GM18498 (cell line): ENCODE data around the gene HDAC7.

ENCODE experiments used
- ATAC-seq: cut with Tn5 transposase; IDR thresholded peaks from one replicate; pipeline ENCODE4 v1.9.1; 2021; ENCODE audit warnings: mild to moderate bottlenecking, moderate library complexity; ENCODE audit not compliant: unreplicated experiment

The HDAC7 gene

GRCh38 chr12:47833591-47834012 is 13.9 kb upstream of the HDAC7 start:
- no peak for ATAC-seq

GRCh38 chr12:47832263-47832933 is 12.7 kb upstream of the HDAC7 start:
- ATAC-seq: no peak

GRCh38 chr12:47829584-47829983 is 9.9 kb upstream of the HDAC7 start:
- ATAC-seq: no peak

GRCh38 chr12:47828976-47829482 is 9.3 kb upstream of the HDAC7 start:
- ATAC-seq: no peak

- ATAC-seq: no peak
Observed at GRCh38 chr12:47828008-47828975, 8.6 kb upstream of the HDAC7 start.

DNA sequence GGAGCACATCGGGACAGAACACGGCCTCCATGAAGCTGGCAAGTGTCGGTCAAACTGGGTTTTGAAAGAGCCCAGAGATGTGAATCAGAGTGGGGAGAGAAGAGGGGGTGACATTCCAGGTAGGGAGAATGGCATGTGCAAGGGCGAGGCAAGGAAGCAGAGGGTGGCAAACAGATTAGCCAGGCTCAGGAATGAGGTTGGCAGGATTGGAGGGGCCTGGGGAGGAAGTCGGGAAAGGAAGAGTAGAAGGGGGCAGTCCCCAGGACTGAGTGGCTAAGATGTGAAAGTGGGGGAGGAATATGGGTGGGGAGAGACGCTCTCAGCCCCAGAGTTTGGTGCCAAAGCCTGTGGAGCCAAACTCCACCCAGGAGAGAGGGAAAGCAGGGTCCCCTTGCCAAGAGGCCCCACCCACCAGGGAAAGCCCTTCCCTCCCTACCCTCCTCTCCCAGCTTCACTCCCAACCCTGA is 5.5 kb upstream of the HDAC7 start:
- ATAC-seq: no peak

GRCh38 chr12:47824635-47825034 is 4.9 kb upstream of the HDAC7 start:
- ATAC-seq: no peak

GRCh38 chr12:47824198-47824597 is 4.5 kb upstream of the HDAC7 start:
- ATAC-seq: no peak

- ATAC-seq: no peak
Observed at GRCh38 chr12:47823422-47824086, 3.9 kb upstream of the HDAC7 start.

DNA sequence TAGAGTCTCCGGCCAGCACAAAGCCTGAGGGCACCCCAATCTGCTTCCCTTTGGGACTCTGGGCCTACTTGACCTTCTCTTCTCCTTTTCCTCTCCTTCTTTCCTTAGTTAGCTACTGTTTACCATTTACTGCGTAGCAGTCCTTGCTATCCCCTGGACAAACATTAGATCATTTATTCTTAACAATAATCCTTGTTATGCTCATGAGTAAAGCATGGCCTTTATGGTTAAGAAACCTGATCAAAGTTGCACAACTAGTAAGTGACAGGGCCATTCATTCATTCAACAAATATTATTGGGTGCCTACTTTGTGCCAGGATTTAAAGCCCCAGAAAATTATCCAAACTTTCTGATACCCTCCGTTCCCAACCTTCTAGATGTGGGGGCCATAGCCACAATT is 3.2 kb upstream of the HDAC7 start:
- no peak for ATAC-seq

DNA sequence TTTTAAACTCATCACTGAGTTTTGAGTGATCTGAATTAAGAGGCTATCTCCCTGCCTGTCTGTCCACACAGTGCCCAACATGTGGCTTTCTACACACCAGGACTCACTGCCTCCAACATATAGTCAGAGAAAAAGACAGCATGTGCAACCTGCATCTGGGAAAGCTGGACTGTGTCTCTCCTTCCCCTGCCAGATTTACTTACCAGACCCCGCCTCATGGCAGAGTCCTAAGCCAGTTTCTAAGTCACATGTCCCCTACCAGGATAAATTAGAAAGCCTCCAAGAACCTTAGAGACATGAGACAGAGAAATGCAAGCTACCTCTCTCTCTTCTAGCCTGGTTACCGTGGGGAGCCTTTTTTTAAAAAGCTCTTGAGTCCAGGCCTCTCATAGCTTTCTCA is 2.7 kb upstream of the HDAC7 start:
- ATAC-seq: no peak

DNA sequence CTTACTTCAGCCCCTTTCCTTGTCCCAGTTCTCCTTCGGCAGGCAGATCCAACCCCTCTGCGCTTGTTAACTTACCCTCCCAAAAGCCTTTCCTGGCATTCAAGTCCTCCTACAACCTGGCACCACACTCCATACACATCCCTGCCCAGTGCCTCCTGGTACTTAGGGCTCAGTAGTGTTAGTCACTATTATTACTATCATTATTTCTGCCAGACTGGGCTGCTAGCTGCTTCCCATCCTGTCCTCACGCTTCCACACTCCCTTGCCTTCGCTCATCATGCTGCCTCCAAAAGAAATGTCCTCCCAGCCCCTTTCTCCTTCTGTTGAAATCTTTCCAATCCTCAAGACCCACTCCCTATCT is 1.6 kb upstream of the HDAC7 start:
- no peak for ATAC-seq

GRCh38 chr12:47820631-47821345 is 1.1 kb upstream of the HDAC7 start:
- ATAC-seq: no peak

DNA sequence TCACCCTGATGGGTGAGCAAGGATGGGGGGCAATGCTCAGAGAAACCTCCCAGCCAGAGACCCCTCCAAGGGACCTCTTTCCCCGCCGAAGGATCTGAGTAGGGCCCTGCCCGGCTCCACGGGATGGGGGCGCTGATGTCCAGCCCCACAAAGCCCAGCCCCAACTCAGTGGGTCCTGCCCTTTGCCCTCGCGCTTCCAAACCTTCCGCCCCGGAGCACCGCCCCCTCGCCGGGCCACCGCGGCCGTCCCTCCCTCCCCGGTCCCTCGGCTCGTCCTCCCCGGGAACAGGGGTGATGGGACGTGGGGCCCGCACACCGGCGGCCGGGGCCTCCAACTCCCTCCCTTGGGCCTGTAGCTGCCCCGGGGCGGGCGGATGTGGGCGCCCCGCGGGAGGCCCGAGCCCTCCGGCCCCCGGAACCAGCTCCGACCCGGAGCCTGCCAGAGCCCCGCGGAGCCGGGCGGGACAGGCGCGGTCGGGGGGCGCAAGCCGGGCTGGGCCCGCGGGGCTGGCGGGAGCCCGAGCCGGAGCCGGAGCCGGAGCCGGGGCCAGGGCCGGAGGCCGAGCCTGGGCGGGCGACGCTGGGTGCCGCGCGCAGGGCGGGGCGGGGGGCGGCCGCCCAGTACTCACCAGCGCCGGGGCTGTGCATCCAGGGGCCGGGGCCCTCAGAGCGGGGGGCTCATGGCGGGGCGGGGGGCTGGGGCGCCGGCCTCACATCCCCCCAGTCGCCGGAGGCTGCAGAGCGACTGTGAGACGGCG is 386 bp downstream of the HDAC7 start:
- ATAC-seq: peak; percentile 46

- no peak for ATAC-seq
Observed at GRCh38 chr12:47818467-47819137, 1.1 kb downstream of the HDAC7 start.

DNA sequence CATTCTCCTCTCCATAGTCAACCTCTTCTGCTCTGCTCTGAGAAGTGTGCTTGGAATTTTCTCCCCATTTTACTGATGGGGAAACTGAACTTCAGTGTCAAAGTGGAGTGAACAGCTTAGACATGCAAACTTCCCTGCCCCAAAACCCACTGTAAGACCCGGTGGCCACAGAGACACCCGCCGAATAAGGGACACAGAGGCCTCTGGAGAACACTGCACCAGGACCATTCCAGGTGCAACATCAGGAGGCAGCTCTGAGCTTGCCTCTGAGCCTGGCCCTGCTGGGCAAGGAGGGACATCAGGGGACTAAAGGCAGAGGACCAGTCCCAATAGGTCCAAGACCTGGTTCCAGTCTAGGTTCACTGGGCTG is 1.7 kb downstream of the HDAC7 start:
- ATAC-seq: no peak

DNA sequence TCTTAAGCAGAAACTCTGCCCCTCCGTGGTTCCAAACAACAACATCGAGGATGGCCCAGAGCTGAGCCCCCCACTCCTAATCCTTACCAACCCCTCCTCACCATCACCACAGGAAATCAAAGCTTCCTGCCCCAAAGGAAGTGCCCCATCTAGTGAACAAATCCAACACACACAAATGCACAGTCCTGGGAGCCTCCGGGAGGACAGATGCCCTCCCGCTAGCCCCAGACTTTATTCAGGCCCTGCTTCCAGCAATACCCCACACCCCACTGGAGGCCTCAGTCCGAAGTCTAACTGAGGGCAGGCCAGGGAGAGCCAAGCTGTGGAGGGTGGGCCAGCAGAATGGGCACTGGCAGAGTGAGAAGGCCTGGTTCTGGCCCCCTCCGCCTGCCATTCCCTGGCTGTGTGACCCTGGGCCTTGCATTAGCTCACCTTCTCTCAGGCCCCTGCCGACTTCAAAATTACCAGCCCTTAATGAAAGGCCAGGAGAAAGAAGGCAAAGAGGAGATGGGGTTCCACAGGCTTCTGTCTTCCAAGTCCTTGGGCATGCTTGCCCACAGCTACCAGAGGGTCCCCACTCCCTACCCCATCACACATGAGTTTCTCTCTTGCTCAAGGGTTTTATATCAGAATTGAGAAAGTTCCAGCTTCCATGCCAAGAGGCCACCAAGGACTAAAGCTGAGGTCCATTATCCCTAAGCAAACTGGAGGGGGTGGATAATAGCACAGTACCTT is 2.3 kb downstream of the HDAC7 start:
- no peak for ATAC-seq

- no peak for ATAC-seq
Observed at GRCh38 chr12:47816403-47817271, 3.1 kb downstream of the HDAC7 start.
